AG20443 (cell line): ENCODE data around the gene SLBP.

Experiments
- DNase-seq: peaks from one replicate; pipeline ENCODE4 v3.0.0; 2012; ENCODE audit warnings: low spot score, mixed read lengths

Gene SLBP

DNA sequence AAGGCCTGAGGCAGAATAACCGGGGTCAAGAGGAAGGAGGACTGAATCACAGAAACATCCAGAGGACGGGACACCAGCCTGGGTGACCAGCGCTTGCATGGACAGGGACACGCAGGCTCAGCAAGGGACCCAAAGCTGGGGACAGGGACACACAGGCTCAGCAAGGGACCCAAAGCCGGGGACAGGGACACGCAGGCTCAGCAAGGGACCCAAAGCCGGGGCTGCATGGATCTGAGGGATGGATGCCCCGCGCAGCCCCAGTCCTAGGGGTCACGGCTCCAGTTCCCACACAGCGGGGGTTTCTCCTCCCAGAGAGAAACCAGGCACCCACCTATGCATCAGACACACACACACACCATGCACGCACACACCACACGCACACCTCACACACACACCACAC is 60.5 kb downstream of the SLBP start:
- DNase-seq, result no peak

DNA sequence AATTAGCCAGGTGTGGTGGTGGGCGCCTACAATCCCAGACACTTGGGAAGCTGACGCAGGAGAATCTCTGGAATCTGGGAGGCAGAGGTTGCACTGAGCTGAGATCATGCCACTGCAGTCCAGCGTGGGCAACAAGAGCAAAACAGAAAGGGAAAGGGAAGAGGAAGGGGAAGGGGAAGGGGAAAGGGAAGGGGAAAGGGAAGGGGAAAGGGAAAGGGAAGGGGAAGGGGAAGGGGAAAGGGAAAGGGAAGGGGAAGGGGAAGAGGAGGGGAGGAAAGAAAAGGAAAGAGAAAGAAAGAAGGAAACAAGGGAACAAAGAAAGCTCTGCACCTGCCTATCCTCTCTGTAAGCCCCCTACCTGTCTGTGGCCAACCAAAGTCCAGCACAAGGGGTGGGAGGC is 63.2 kb downstream of the SLBP start:
- DNase-seq, result no peak

GRCh38 chr4:1647432-1647831 is 64.7 kb downstream of the SLBP start:
- DNase-seq, result no peak

- DNase-seq, result no peak
Measured at GRCh38 chr4:1646690-1647089, 65.4 kb downstream of the SLBP start.

- DNase-seq, result peak; percentile 82
Measured at GRCh38 chr4:1644891-1645657, 67.0 kb downstream of the SLBP start.

GRCh38 chr4:1643971-1644735 is 68.0 kb downstream of the SLBP start:
- no peak for DNase-seq
